Fibroblast of skin of left biceps (primary cell): ENCODE measurements around the gene ZCCHC2.

ENCODE experiments used
- DNase-seq, 2 experiments: peaks; one replicate each; pipeline ENCODE4 v3.0.0-alpha.2; 2013; ENCODE audit warnings: low read depth in 2 of 2

The ZCCHC2 gene

DNA sequence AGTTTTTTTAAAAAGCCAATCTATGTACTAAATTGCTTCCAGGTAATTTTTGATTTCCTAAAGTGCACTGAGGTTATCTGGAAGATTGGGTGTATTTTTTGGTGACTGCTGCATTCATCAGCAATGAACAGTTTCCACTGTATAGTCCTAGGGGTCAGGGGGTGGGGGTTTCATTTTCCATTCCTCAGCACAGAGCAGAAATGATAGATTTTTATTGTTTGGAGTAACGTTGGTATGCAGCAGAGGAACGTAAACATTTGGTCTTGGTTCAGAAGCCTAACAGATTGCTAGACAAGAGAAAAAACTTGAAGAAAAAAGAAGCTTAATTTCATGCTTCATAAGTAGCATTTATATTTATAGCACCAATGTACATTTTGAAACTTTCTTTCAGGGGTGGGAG lies 54.9 kb downstream of the ZCCHC2 start:
- no peak for DNase-seq

GRCh38 chr18:62578980-62579511 lies 56.2 kb downstream of the ZCCHC2 start:
- no peak for DNase-seq

GRCh38 chr18:62583376-62583775 lies 60.6 kb downstream of the ZCCHC2 start:
- no peak for DNase-seq

DNA sequence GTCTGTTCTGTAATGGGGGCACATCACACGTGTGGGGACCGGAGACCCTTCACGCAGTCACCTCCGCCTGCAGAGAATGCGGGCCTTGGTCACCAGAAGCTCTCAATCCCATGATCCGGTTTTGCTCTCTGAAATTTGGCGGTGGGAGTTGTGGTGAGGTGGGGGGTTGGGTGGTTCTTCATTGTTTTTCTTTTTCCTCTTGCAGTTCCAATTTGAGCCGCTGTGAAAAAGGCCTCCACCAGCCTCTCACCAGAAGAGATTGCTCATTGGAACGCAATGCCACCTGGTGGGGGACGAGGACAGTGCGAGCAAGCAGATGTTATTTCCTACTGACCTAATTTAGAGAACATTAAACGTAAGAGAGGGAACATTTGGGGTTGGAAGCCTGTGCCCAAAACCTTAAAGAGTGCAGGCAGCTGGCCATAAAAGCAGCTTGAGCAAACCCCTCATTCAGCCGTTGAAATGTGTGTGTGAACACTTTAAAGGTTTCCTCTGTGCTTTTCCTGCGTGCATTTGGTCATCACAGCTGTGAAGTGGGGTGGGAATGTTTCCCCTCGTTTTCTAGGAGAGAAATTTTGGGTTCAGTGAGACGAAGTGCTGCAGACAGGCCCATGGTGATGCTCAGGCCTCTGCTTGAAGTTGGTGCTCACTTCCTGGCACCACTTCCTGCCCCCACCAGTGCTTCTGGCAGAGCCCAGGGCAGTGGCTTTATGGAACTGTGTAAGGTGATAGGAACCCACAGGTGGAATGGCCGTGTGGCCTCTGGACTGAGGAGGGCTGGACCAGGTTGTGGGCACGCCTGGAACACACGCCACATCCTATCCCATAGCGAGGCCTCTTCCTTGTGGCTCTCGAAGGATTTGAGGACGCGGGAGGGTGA lies 61.7 kb downstream of the ZCCHC2 start:
- peak; percentile 64 for DNase-seq

DNA sequence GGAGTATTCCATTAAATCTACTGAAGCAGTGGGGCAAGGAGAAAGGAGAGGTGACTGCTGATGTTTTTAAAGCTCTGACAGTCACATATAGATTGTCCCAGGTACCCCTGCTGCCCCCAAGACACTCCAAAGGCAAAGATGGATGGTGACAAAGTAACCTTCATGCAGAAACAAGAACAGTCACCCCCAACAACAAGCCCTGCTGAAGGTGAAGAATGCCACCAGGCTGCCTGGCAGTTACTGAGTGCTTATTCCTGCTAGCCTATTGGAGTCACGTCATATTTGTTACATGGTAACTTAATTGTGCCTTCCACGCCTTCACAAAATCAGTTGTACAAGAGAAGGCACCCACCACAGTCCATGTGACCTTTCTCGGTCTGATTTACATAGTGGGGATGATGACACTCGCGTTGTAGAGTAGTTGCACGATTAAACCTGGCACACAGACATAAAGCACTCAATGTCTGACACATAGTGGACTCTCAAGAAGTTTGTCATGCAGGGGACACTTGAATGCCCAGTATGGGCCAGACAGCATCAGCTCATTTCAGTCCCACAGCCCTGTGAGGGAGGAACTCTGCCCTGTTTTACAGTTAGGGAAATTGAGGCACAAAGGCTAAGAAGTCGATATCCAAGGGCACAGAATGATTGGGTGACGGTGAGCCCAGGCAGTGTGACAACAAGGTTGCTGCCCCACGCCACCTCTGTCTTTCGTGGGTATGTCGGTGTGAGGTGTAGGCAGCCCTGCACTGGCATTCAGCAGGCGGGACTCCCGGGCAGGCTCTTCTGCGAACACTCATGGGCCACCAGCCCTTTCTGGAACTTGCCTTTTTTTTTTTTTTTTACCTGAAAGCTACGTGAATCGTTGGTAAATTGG lies 62.7 kb downstream of the ZCCHC2 start:
- DNase-seq, result no peak

DNA sequence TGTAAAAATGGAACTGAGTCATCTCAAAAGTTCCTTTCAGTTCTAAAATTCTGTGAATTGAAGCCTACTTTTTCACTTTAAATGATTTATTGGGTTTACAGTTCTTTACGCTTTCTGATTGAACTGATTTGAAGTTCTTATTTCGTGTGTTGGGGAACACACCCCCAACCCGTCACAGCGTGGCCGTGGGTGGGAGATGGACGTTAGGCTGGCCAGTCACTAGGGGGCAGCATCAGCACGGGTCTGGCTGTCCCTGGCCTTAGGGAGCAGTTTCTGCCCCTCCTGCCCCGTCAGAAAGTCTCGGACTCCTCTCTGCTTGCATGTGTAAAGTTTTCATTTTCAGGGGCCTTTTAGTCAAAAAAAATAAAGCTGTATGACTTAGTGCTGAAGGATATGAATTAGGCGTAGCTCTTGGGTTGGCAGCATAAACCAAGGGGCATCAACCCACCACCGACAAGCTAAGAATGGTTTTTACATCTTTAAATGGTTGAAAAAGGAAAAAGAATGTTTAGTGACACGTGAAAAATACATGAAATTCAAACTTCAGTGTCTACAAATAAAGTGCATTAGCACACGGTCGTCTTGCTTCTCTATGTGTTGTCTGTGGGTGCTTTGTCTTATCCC lies 63.4 kb downstream of the ZCCHC2 start:
- peak; percentile 13 to 15 for DNase-seq

DNA sequence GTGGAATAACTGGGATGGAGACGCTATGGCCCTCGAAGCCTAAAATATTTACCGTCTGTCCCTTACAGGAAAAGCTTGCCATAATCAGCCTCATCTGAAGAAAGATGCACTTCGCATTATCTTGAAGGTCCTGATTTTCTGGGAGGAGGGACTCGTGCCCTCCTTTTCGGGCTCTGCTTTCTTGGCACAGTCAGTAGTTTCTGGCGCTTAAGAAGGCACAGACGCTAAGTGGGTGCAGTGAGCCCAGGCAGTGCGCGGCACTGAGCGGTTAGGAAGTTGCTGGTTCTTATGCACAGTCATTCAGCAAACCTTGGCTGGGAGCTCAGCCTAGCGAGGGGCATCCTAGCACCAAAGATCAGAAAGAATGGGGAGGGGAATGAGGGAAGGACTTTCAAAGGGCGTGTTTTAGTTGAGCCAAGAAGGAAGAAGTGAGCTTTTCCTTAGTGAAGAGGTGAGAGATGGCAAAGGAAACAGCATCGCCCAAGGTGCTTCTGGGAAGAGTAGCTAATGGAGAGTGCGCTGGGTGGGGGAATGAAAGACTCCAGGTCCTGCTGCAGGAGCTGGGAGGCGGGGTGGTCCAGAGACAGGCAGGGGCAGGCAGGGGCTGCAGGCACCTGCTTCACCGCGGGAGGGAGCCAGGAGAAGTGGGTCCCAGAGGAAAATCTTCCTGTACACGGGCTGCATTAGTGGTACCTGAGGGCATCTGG lies 64.1 kb downstream of the ZCCHC2 start:
- DNase-seq, result no peak

DNA sequence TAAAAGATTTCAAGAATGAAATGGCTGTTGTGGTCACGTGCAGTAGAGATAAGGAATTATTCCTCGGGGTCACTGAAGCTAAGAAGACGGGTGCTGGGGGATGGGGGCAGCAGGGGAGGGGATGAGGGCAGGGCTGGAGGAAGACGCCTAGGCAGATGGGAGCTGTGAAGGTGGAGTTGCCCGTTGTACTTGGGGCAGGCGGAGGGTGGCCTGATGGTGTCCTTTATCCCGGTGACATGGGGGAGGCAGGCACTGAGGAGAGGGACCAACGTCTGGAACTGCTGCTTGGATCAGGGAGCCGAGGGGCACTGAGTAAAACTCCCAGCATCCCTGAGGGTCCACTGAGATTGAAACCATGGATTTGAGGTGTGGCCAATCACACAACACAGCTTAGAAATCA lies 64.9 kb downstream of the ZCCHC2 start:
- no peak for DNase-seq

GRCh38 chr18:62588217-62588616 lies 65.4 kb downstream of the ZCCHC2 start:
- DNase-seq, result no peak

DNA sequence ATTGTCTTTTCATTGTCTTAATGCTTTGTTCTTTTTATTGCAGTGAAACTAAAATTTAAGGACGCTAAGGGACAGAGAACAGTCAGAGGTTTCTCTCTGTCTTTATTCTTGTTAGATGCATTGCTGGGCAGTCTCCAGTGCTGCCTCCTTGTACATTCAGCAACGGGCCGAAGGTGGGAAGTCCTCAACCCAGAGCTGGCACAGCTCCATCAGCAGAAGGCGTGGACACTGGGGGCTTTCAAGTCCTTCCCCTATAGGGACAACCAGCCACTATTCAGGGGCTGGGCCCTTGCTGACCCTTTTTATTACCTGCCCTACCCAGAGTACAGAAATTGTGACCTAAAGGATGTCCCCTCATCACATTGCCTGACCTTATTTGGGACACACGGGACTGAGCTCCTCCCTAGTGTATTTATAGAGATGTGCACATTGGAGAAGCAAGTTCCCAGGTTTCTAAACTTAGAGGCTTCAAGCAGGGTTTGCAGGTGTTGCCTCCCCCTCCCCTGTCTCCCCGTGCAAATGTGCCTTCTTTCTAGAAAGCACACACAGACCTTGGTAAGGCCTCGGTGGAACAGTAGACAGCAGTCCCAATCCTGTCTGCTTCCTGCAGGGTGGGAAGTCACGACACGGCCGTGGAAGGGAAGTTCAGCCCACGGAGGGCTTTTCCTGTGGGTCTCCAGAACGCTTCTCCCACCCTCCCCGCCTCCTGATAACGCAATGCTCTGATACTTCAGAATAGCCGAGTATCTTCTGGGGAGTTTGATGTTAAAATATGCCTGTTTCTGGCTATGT lies 68.2 kb downstream of the ZCCHC2 start:
- no peak for DNase-seq

DNA sequence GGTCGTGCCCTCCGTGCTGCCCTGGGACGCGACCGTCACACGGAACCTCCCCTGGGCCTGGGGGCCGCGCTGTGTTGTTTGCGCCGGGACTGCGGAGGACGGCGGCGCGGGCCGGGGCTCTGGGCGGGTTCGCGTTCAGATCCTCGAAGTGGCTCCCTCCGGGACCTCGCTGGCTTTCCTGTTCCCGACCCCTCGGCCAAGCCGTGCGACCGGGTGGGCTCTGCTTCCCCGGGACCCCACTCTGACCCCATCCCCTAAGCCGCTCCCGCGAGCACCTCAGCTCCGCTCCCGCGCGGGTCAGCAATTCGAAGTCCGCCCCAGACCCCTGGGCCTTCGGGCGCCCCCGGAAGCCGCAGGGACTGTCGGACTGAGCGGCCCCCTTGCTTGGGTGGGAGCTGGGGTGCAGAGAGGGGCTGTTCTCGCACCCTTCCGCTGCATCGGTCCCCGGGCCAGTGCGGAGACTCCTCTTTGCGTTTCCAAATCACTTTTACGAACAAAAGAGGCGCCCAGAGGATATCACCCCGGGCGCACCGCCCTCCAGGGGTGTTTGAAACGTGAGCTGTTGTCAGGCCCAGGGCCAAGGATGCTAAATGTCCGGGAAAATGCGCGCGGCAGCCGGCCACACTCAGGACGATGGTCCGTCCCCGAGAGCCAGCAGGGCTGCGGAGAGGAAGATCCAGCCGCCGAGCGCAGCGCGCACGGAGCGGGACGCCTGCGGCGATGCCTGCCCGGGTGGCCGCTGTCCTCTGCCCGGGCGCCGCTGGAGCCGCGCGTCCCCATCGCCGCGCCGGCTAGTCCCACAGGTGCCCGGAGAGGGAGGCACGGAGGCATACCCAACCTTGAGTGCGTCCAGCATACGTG lies 73.5 kb downstream of the ZCCHC2 start:
- DNase-seq, result no peak

DNA sequence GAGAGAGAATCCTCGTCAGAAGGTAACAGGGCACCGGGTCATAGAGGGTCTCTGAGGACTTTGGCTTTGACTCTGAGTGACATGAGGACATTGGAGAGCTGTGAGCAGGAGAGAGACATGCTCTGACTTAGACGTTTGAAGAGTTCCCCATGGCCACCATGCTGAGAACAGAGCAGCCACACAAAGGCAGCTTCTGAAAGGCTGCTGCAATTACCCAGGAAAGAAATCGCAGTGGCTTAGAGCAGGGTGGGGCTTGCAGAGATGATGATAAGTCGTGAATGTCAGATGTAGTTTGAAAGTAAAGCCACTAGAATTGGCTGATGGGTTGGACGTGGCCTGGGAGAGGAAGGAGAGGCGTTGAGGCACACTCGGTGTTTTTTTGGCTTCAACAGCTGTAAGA lies 79.0 kb downstream of the ZCCHC2 start:
- DNase-seq, result no peak

GRCh38 chr18:62602706-62603105 lies 79.9 kb downstream of the ZCCHC2 start:
- no peak for DNase-seq

GRCh38 chr18:62603211-62603610 lies 80.4 kb downstream of the ZCCHC2 start:
- DNase-seq, result no peak

DNA sequence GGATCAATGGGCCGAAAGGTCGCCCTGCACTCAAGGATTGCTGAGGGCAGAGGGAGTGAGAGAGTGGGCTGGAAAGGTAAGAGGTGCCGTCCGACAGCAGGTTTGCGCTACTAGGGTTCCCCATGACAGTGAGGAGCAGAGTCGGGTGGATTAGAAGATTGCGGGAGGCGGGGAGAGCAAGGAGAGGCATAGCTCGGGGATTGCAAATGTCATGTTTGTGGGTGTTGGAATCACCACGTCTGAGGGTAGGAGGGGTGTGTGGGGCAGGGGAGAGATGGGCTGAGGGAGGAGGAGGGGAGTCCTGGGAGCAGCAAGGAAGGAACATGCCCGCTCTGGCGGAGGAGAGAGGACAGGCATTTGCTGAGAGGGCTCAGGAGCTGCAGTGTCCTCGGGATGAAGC lies 81.2 kb downstream of the ZCCHC2 start:
- DNase-seq, result no peak

DNA sequence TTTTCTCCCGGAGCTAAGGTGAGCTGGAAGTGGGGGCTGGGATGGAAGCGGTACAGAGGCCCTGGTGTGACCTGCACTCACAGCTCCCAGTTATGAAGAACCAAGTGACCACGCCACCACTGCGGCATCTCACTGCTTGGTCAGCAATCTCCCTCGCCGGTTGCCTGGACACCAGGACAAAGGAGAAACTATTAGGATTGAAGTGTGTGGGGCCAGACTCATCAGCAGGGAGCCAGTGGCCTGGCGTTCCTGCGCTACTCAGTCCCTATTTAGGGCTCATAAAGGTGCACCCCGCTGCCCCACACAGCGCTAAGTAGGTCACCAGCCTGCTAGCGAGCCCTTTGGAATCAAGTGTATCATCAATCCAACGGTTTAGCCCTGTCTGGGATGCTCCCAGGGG lies 82.9 kb downstream of the ZCCHC2 start:
- DNase-seq, result no peak

- DNase-seq, result no peak
Measured at GRCh38 chr18:62606106-62606505, 83.3 kb downstream of the ZCCHC2 start.

- DNase-seq, result no peak
Measured at GRCh38 chr18:62607302-62607701, 84.5 kb downstream of the ZCCHC2 start.

- no peak for DNase-seq
Measured at GRCh38 chr18:62607708-62608428, 85.0 kb downstream of the ZCCHC2 start.
